Esophagus muscularis mucosa (tissue), 3 donors: ENCODE measurements around the gene METTL15.

Experiments used
- EP300 ChIP-seq: sonication (generic); formaldehyde crosslinking; IDR thresholded peaks from one replicate; pipeline ENCODE4 v1.6.1; 2017; ENCODE audit warnings: antibody characterized with exemption
- TF ChIP-seq, protein P1 (sequence below), 3 experiments: fragments of 200-600 bp in 2 of 3; fragments of 450-650 bp in 1 of 3; sonication (generic) in 2 of 3; IDR thresholded peaks; one replicate each; pipeline ENCODE4 v1.5.1; 2017 to 2019; ENCODE audit warnings: antibody characterized with exemption in 3 of 3, mild to moderate bottlenecking in 2 of 3, moderate library complexity in 1 of 3

DNA sequence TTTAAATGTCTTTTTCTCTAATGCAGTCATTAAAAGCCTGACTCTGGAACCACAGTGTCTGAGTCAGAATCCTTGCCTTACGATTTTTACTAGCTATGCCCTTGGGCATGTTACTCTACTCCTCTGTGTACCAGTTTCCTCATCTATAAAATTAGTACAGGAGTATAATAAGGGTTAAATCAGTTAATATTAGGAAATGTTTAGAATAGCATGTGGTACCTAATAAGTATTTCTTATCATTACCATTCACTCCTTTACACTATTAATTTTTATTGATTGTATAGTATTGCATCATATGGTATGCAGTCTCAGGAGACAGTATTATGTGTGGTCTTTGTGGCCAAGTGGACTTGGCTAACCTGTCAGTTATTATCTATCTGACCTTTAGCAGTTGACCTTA is 68.2 kb downstream of the METTL15 start:
- TF ChIP-seq, protein P1, sequence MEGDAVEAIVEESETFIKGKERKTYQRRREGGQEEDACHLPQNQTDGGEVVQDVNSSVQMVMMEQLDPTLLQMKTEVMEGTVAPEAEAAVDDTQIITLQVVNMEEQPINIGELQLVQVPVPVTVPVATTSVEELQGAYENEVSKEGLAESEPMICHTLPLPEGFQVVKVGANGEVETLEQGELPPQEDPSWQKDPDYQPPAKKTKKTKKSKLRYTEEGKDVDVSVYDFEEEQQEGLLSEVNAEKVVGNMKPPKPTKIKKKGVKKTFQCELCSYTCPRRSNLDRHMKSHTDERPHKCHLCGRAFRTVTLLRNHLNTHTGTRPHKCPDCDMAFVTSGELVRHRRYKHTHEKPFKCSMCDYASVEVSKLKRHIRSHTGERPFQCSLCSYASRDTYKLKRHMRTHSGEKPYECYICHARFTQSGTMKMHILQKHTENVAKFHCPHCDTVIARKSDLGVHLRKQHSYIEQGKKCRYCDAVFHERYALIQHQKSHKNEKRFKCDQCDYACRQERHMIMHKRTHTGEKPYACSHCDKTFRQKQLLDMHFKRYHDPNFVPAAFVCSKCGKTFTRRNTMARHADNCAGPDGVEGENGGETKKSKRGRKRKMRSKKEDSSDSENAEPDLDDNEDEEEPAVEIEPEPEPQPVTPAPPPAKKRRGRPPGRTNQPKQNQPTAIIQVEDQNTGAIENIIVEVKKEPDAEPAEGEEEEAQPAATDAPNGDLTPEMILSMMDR (IDR thresholded peaks at IDR 0.05), result no peak
- TF ChIP-seq EP300, result no peak
